Liver (tissue), 9 donors: Measurements from ENCODE around the gene PGRMC1. TPM values are rescaled to one million over a fixed set of nuclear protein-coding genes. Genes with fewer than 3 reads are reported as not detected.
A peak's percentile ranks its signal among the peaks of the same experiment; 100 is the strongest.

Experiments
- DNase-seq: peaks from one replicate; pipeline ENCODE4 v3.0.0-alpha.2; 2017; ENCODE audit warnings: low spot score
- H3K27ac ChIP-seq, 2 donors: one replicate each; pipeline ENCODE4 v1.7.0; 2013; ENCODE audit warnings: inconsistent platforms in 2 of 2, low read length in 2 of 2, control low read depth in 1 of 2, low read depth in 1 of 2, mild to moderate bottlenecking in 1 of 2
- H3K27me3 ChIP-seq, 4 donors: one replicate each; pipeline versions ENCODE4 v1.6.1 to v1.7.0; 2013; ENCODE audit warnings: low read length in 3 of 4, inconsistent platforms in 1 of 4, mild to moderate bottlenecking in 1 of 4, moderate library complexity in 1 of 4; ENCODE audit not compliant: control insufficient read depth in 4 of 4, insufficient read depth in 4 of 4
- H3K36me3 ChIP-seq, 4 donors: one replicate each; pipeline versions ENCODE4 v1.6.1 to v1.7.0; 2013; ENCODE audit warnings: low read length in 3 of 4, mild to moderate bottlenecking in 3 of 4, low read depth in 1 of 4, moderate library complexity in 1 of 4; ENCODE audit not compliant: control insufficient read depth in 4 of 4, insufficient read depth in 3 of 4
- H3K4me1 ChIP-seq, 4 donors: one replicate each; pipeline versions ENCODE4 v1.6.1 to v1.7.0; 2013; ENCODE audit warnings: low read length in 3 of 4, mild to moderate bottlenecking in 3 of 4, moderate library complexity in 1 of 4; ENCODE audit not compliant: control insufficient read depth in 4 of 4, insufficient read depth in 4 of 4
- H3K4me3 ChIP-seq, 3 donors: one replicate each; pipeline versions ENCODE4 v1.6.1 to v1.7.0; 2013; ENCODE audit warnings: low read length in 3 of 3, control low read depth in 1 of 3, low read depth in 1 of 3, mild to moderate bottlenecking in 1 of 3
- H3K9ac ChIP-seq, 2 donors: one replicate each; pipeline ENCODE4 v1.7.0; 2013; ENCODE audit warnings: low read length in 2 of 2, mild to moderate bottlenecking in 2 of 2, moderate library complexity in 2 of 2, control low read depth in 1 of 2, low read depth in 1 of 2
- H3K9me3 ChIP-seq, 4 donors: one replicate each; pipeline versions ENCODE4 v1.6.1 to v1.7.0; 2013; ENCODE audit warnings: low read length in 3 of 4; ENCODE audit not compliant: control insufficient read depth in 4 of 4
- CTCF ChIP-seq: fragments of 150-350 bp; IDR thresholded peaks from 2 replicates; pipeline ENCODE4 v1.5.1; 2017; ENCODE audit warnings: improper control_type of control experiment, low read depth, low read length; ENCODE audit not compliant: missing input control
- FOXA1 ChIP-seq: IDR thresholded peaks from 2 replicates; pipeline ENCODE4 v1.6.1; 2016; ENCODE audit warnings: antibody characterized with exemption
- FOXA2 ChIP-seq: IDR thresholded peaks from 2 replicates; pipeline ENCODE4 v1.6.1; 2016; ENCODE audit warnings: antibody characterized with exemption
- HNF4A ChIP-seq, 2 donors: conservative IDR thresholded peaks; 2 replicates each; pipeline ENCODE4 v1.6.1; 2016; ENCODE audit warnings: antibody characterized with exemption in 2 of 2, mild to moderate bottlenecking in 2 of 2
- HNF4G ChIP-seq: IDR thresholded peaks from 2 replicates; pipeline ENCODE4 v1.6.1; 2016; ENCODE audit warnings: antibody characterized with exemption
- JUND ChIP-seq, 2 donors: IDR thresholded peaks; 2 replicates each; pipeline ENCODE4 v1.6.1; 2016; ENCODE audit warnings: antibody characterized with exemption in 2 of 2
- MAX ChIP-seq: IDR thresholded peaks from 2 replicates; pipeline ENCODE4 v1.6.1; 2016; ENCODE audit warnings: antibody characterized with exemption
- NR2F2 ChIP-seq: IDR thresholded peaks from 2 replicates; pipeline ENCODE4 v1.6.1; 2016; ENCODE audit warnings: antibody characterized with exemption
- REST ChIP-seq: IDR thresholded peaks from 2 replicates; pipeline ENCODE4 v1.6.1; 2016; ENCODE audit warnings: antibody characterized with exemption, mild to moderate bottlenecking
- RXRA ChIP-seq, 2 donors: IDR thresholded peaks; 2 replicates each; pipeline ENCODE4 v1.6.1; 2017 to 2018; ENCODE audit warnings: antibody characterized with exemption in 2 of 2, mild to moderate bottlenecking in 1 of 2
- SP1 ChIP-seq: IDR thresholded peaks from 2 replicates; pipeline ENCODE4 v1.6.1; 2018; ENCODE audit warnings: antibody characterized with exemption, mild to moderate bottlenecking
- TAF1 ChIP-seq: conservative IDR thresholded peaks from 2 replicates; pipeline ENCODE4 v1.6.1; 2016; ENCODE audit warnings: antibody characterized with exemption, mild to moderate bottlenecking
- YY1 ChIP-seq: IDR thresholded peaks from 2 replicates; pipeline ENCODE4 v1.6.1; 2016; ENCODE audit warnings: antibody characterized with exemption, mild to moderate bottlenecking
- ZBTB33 ChIP-seq: IDR thresholded peaks from 2 replicates; pipeline ENCODE4 v1.6.1; 2016; ENCODE audit warnings: antibody characterized with exemption
- WGBS: extraction: QIAGEN DNeasy Blood & Tissue Kit; methylation state at CpG from one replicate; pipeline ENCODE4 v1.1.7; 2013; 5-methylcytosine and 5-hydroxymethylcytosine counted together
- polyA plus RNA-seq, 2 donors: library from polyadenylated mRNA; stranded (reverse) in 1 of 2; unstranded in 1 of 2; fragments of 200-250 nt in 1 of 2; fragments of >200 nt in 1 of 2; fragmentation: Nextera tagmentation in 1 of 2; extraction: Ambion mirVana in 1 of 2; gene quantifications; one replicate each; pipeline versions ENCODE4 v1.2.1 to v1.2.3, GENCODE V29; 2013 to 2015
- total RNA-seq, 2 donors: library from RNA; depleted of rRNA; stranded (reverse); fragments of >200 nt; gene quantifications; one replicate each; pipeline ENCODE4 v1.2.3, GENCODE V29; 2014
- donor health status: healthy.
- donor health status: healthy.
- donor health status: healthy.
- donor health status: healthy.
- donor health status: healthy.

The PGRMC1 gene
- total RNA-seq, result 100 to 1,000 TPM; 180 to 314 TPM
- polyA plus RNA-seq, result 100 to 1,000 TPM; 267 to 346 TPM

- TF ChIP-seq YY1, result peak; percentile 89
- TF ChIP-seq REST, result peak; percentile 94
- TF ChIP-seq SP1, result peak; percentile 23
- TF ChIP-seq NR2F2, result no peak
- peak; percentile 87 for TF ChIP-seq TAF1
- TF ChIP-seq JUND (IDR thresholded peaks at IDR 0.05), result no peak
- no peak for TF ChIP-seq FOXA2
- Histone ChIP-seq H3K9ac (peak within 1 kb of the TSS; percentile 42 to 76), H3K27me3 (no peaks in the 10 kb centered on the region), H3K4me3 (peak within 1 kb of the TSS; percentile 76 to 89 (median 85)), H3K4me1 (peaks cover 5 to 15% (median 13%) of the 10 kb centered on the region in 4 donors), H3K9me3 (no peaks in the 10 kb centered on the region), H3K27ac (peak within 1 kb of the TSS; percentile 81 to 89), H3K36me3 (no peaks in the 10 kb centered on the region)
- peak; percentile 74 for DNase-seq
- under 1% methylated on average over 82 of the region's 82 CpGs for WGBS
Measured at GRCh38 chrX:119235872-119236622, at the start of gene PGRMC1. Gene PGRMC1, plus strand, starts transcription at chrX:119236285. Its CDS starts 79 bp downstream, at chrX:119236364.

- peaks cover 0 to 10% (median 3%) of the 10 kb centered on the region in 4 donors for H3K4me1 ChIP-seq
- H3K27me3 ChIP-seq, result no peaks in the 10 kb centered on the region
- H3K9ac ChIP-seq, result no peak overlapping the region
- H3K9me3 ChIP-seq, result no peaks in the 10 kb centered on the region
- WGBS, result 78% methylated on average over 8 of the region's 8 CpGs
- peak overlapping the region in 2 of 3 donors; percentile 18 to 33 for H3K4me3 ChIP-seq
- TF ChIP-seq RXRA (IDR thresholded peaks at IDR 0.05), result no peak
- TF ChIP-seq REST, result no peak
- TF ChIP-seq ZBTB33, result no peak
- no peak for TF ChIP-seq FOXA1
- TF ChIP-seq SP1, result no peak
- TF ChIP-seq CTCF, result no peak
- no peak for TF ChIP-seq HNF4A (conservative IDR thresholded peaks at IDR 0.05)
- TF ChIP-seq HNF4G, result no peak
- TF ChIP-seq MAX, result no peak
- no peak for TF ChIP-seq JUND (IDR thresholded peaks at IDR 0.05)
- DNase-seq, result no peak
- H3K27ac ChIP-seq, result peak overlapping the region in 1 of 2 donors; percentile 50
- no peaks in the 10 kb centered on the region for H3K36me3 ChIP-seq
Measured at GRCh38 chrX:119186763-119187162, 49.3 kb upstream of the PGRMC1 start.
